Activated B cell treated with CpG ODN at 0.5 μM for 24 hours (primary cell): Measurements from ENCODE around the gene TMEM187. TPM values are rescaled to one million over a fixed set of nuclear protein-coding genes. Genes with fewer than 3 reads are reported as not detected.

ENCODE experiments used
- ATAC-seq: fragments of 200-7000 bp; cut with Tn5 transposase; one replicate; pipeline ENCODE4 v1.10.0; 2021; ENCODE audit warnings: low read depth, mild to moderate bottlenecking, moderate library complexity
- CTCF ChIA-PET: fragments of 350-600 bp; sonication (Branson Sonifier 250); formaldehyde crosslinking; loops from one replicate; lab custom pipeline; 2021; ENCODE audit warnings: antibody characterized with exemption; lab: Charles Lee
- POLR2A ChIA-PET: fragments of 350-600 bp; sonication (Branson Sonifier 250); formaldehyde crosslinking; loops from one replicate; lab custom pipeline; 2021; ENCODE audit warnings: antibody characterized with exemption; lab: Charles Lee
- DNase-seq: peaks from one replicate; pipeline ENCODE4 v3.0.0; 2022
- H3K27ac Mint-ChIP-seq: one replicate; pipeline ENCODE4 v1.8.0; 2020; ENCODE audit warnings: mixed read lengths
- H3K27me3 Mint-ChIP-seq: one replicate; pipeline ENCODE4 v1.8.0; 2021; ENCODE audit warnings: mixed read lengths
- H3K36me3 Mint-ChIP-seq: one replicate; pipeline ENCODE4 v1.8.0; 2021; ENCODE audit warnings: low read depth, mixed read lengths
- H3K4me1 Mint-ChIP-seq: one replicate; pipeline ENCODE4 v1.8.0; 2021; ENCODE audit warnings: mixed read lengths
- H3K4me3 Mint-ChIP-seq: one replicate; pipeline ENCODE4 v1.8.0; 2020; ENCODE audit warnings: mild to moderate bottlenecking, mixed read lengths
- H3K9me3 Mint-ChIP-seq: one replicate; pipeline ENCODE4 v1.8.0; 2020; ENCODE audit warnings: mixed read lengths
- intact Hi-C: fragments of 100-400 bp; cut with micrococcal nuclease; formaldehyde crosslinking; loops from one replicate; pipeline ENCODE4 v1.15.1; 2024
- total RNA-seq: library from RNA; stranded (reverse); gene quantifications from 2 replicates; pipeline ENCODE4 v1.2.3, GENCODE V29; 2022
- TF ChIP-seq, protein P1 (sequence below): fragments of 200-600 bp; IDR thresholded peaks from one replicate; pipeline ENCODE4 v1.8.0; 2022; ENCODE audit warnings: antibody characterized with exemption, mild to moderate bottlenecking

TMEM187 gene
- total RNA-seq, 1 donor from 2014 or later: 2.9 TPM

DNA sequence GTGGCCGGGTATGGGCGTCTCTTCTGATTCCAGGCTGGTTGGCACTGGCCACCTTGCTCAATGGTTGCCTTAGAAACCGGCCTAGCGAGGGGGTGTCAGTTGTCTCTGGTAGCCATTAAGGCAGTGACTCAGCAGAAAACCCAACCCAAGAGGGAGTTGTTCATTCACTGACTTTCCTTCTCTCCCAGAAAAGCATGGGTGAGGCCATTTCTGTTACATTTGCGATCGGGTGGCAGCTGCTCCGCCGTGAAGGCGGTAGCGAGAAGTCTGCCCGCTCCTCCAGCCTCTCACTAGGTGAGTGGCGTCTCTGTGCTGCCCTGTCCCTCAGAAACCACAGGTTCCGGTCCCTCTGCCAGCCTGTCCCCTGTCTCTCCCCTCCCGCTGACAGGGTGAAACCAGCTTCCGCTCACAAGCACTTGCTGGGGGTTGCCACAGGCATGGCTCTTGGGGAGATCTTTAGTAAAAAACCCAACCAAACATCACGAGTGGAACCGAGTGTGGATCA is 29.7 kb downstream of the TMEM187 start:
- ATAC-seq: peak; percentile 73
- Mint-ChIP-seq H3K27me3 (no peaks in the 10 kb centered on the region), H3K4me3 (peak overlapping the region; percentile 77), H3K9me3 (no peaks in the 10 kb centered on the region), H3K36me3 (peaks cover 4% of the 10 kb centered on the region), H3K4me1 (peaks cover 49% of the 10 kb centered on the region), H3K27ac (peak overlapping the region; percentile 85)
- peak; percentile 27 for DNase-seq
- ChIA-PET CTCF (interaction anchor here (1.1 kb wide), 1 partner anchor 12 kb away, joined by 3 read pairs; no protein-coding TSS in a partner anchor), POLR2A (interaction anchor here (0.6 to 2.6 kb wide), 12 partner anchors 10 to 75 kb away, joined by 3 to 12 read pairs (median 6); partner anchors contain the start of gene HCFC1)
- intact Hi-C loops: loop anchor here (2.0 kb wide), 1 partner anchor 17 kb away; no protein-coding TSS in a partner anchor
- TF ChIP-seq, protein P1, sequence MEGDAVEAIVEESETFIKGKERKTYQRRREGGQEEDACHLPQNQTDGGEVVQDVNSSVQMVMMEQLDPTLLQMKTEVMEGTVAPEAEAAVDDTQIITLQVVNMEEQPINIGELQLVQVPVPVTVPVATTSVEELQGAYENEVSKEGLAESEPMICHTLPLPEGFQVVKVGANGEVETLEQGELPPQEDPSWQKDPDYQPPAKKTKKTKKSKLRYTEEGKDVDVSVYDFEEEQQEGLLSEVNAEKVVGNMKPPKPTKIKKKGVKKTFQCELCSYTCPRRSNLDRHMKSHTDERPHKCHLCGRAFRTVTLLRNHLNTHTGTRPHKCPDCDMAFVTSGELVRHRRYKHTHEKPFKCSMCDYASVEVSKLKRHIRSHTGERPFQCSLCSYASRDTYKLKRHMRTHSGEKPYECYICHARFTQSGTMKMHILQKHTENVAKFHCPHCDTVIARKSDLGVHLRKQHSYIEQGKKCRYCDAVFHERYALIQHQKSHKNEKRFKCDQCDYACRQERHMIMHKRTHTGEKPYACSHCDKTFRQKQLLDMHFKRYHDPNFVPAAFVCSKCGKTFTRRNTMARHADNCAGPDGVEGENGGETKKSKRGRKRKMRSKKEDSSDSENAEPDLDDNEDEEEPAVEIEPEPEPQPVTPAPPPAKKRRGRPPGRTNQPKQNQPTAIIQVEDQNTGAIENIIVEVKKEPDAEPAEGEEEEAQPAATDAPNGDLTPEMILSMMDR: no peak

GRCh38 chrX:154004315-154004714 is 31.8 kb downstream of the TMEM187 start:
- Mint-ChIP-seq H3K27ac (peak overlapping the region; percentile 80), H3K4me1 (peaks cover 68% of the 10 kb centered on the region), H3K27me3 (no peaks in the 10 kb centered on the region), H3K4me3 (peak overlapping the region; percentile 42), H3K9me3 (no peaks in the 10 kb centered on the region), H3K36me3 (peaks cover 11% of the 10 kb centered on the region)
- ATAC-seq: peak; percentile 41
- ChIA-PET CTCF (interaction anchor here (1.0 kb wide), 1 partner anchor 24 kb away, joined by 3 read pairs; no protein-coding TSS in a partner anchor), POLR2A (interaction anchor here (0.6 to 1.9 kb wide), 4 partner anchors 14 to 160 kb away, joined by 3 to 6 read pairs (median 4); partner anchors contain the start of gene HCFC1)
- TF ChIP-seq, protein P1: no peak
- DNase-seq: no peak
- intact Hi-C loops: loop anchor here (2.0 kb wide), 1 partner anchor 14 kb away; the partner anchor contains the start of gene IRAK1

DNA sequence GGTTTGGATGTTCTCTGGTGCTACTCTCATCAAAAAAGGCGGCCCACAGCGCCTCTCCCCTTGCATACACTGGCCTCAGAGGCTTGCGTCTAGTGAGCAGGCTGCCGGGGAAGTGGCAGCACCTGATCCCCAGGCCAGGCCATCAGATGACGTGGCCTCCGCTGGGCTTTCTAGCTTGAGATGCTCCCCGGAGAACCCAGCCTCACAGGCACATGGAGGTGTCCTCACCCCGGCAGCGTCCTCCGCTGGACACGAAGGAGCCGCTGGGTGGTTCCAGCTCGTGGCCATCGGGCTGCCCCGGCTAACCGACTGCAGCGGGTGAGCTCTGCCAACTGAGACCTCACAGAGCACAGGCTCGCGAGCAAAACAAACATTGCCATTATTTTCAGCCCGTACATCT is 34.4 kb downstream of the TMEM187 start:
- Mint-ChIP-seq H3K27me3 (no peaks in the 10 kb centered on the region), H3K4me3 (peak overlapping the region; percentile 73), H3K4me1 (peaks cover 72% of the 10 kb centered on the region), H3K36me3 (peaks cover 26% of the 10 kb centered on the region), H3K9me3 (no peaks in the 10 kb centered on the region), H3K27ac (peak overlapping the region; percentile 96)
- ChIA-PET CTCF (interaction anchor here (1.3 kb wide), 1 partner anchor 39 kb away, joined by 3 read pairs; no protein-coding TSS in a partner anchor), POLR2A (interaction anchor here (0.6 to 2.0 kb wide), 7 partner anchors 11 to 62 kb away, joined by 8 to 21 read pairs (median 14); partner anchors contain the start of genes HCFC1 and IRAK1)
- no peak for ATAC-seq
- DNase-seq: no peak
- TF ChIP-seq, protein P1: no peak
- intact Hi-C loops: no loop called here

DNA sequence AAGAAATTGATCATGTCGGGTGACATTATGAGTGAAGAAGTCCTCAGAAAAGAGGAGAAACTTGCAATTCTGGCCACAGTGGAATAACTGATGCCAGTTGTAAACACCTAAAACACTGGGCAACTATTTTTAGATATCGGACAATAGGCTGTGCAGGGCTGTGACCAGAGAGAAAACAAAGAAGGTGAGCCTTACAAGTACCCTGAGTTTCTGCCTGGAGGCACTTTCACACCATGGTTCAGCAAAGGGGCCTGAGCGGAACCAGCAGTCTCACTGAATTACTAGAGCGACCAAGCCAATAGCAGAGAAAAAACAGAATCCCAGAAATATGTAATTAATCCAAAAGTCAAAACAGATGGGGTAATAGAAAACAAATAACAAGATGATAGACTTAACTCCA is 36.0 kb downstream of the TMEM187 start:
- TF ChIP-seq, protein P1: no peak
- peaks cover 29% of the 10 kb centered on the region for H3K36me3 Mint-ChIP-seq
- intact Hi-C loops: loop anchor here (1.0 to 2.0 kb wide), 2 partner anchors 11 to 38 kb away; partner anchors contain the start of genes HCFC1 and IRAK1
- no peaks in the 10 kb centered on the region for H3K27me3 Mint-ChIP-seq
- DNase-seq (no peak), ATAC-seq (no peak)
- ChIA-PET CTCF (interaction anchor here (1.3 kb wide), 1 partner anchor 41 kb away, joined by 3 read pairs; no protein-coding TSS in a partner anchor), POLR2A (interaction anchor here (0.7 to 2.0 kb wide), 12 partner anchors 10 to 539 kb away, joined by 3 to 21 read pairs (median 8); partner anchors contain the start of genes ARHGAP4, HCFC1, IKBKG and IRAK1)
- H3K9me3 Mint-ChIP-seq: no peaks in the 10 kb centered on the region
- peak overlapping the region; percentile 73 for H3K4me3 Mint-ChIP-seq
- H3K4me1 Mint-ChIP-seq: peaks cover 59% of the 10 kb centered on the region
- H3K27ac Mint-ChIP-seq: peak overlapping the region; percentile 96
